AG04450 (cell line): Measurements from ENCODE around the gene WDR72. TPM values are rescaled to one million over a fixed set of nuclear protein-coding genes. Genes with fewer than 3 reads are reported as not detected.

Source experiments
- CTCF ChIA-PET: fragments of 300-600, 350-600 bp; formaldehyde crosslinking; extraction: SDS; loops from one replicate; lab custom pipeline; 2022; ENCODE audit warnings: antibody characterized with exemption, inconsistent platforms; lab: Charles Lee
- POLR2A ChIA-PET: fragments of 350-600 bp; formaldehyde crosslinking; extraction: SDS; loops from one replicate; lab custom pipeline; 2021; ENCODE audit warnings: antibody characterized with exemption, inconsistent platforms; lab: Yijun Ruan, JAX
- DNase-seq: peaks from one replicate; pipeline ENCODE4 v3.0.0-alpha.2; 2011; ENCODE audit warnings: low read depth, low spot score
- H3K27ac ChIP-seq: one replicate; pipeline ENCODE4 v1.5.1; 2012; ENCODE audit warnings: low read depth, low read length, control low read depth
- H3K27me3 ChIP-seq: one replicate; pipeline ENCODE4 v1.6.0; 2012; ENCODE audit warnings: low read length; ENCODE audit not compliant: control insufficient read depth, insufficient read depth
- H3K4me3 ChIP-seq: 2 replicates; pipeline ENCODE4 v1.5.1; 2011; ENCODE audit warnings: mild to moderate bottlenecking, low read depth, low read length, control low read depth
- H3K9me3 ChIP-seq: 2 replicates; pipeline ENCODE4 v1.5.1; 2012; ENCODE audit warnings: low read length; ENCODE audit not compliant: control insufficient read depth, insufficient read depth
- CTCF ChIP-seq: IDR thresholded peaks from 2 replicates; pipeline ENCODE4 v1.5.1; 2011; ENCODE audit warnings: low read depth, low read length, control low read depth, inconsistent platforms
- polyA plus RNA-seq: library from polyadenylated mRNA; depleted of rRNA; stranded (reverse); fragments of >200 nt; gene quantifications from 2 replicates; pipeline ENCODE4 v1.2.3, GENCODE V29; 2011

The WDR72 gene
- polyA plus RNA-seq, 1 experiment = 0.02 TPM

- Histone ChIP-seq H3K4me3 (no peak overlapping the region), H3K27ac (no peak overlapping the region), H3K27me3 (no peaks in the 10 kb centered on the region), H3K9me3 (peaks cover 6% of the 10 kb centered on the region; the same call in 1 of the 2 replicates)
- no peak for TF ChIP-seq CTCF
- ChIA-PET POLR2A (no interaction called here), CTCF (no interaction called here)
- no peak for DNase-seq
Observed at GRCh38 chr15:53757906-53758305, 1.6 kb downstream of the WDR72 start.

- CTCF ChIA-PET = no interaction called here
- TF ChIP-seq CTCF = no peak
- DNase-seq = no peak
- H3K27ac ChIP-seq = no peak overlapping the region
- peaks cover under 1% of the 10 kb centered on the region for H3K9me3 ChIP-seq
- no peaks in the 10 kb centered on the region for H3K27me3 ChIP-seq
- POLR2A ChIA-PET = no interaction called here
- H3K4me3 ChIP-seq = no peak overlapping the region
Observed at GRCh38 chr15:53753813-53754212, 5.7 kb downstream of the WDR72 start.

GRCh38 chr15:53752406-53752805 is 7.1 kb downstream of the WDR72 start:
- Histone ChIP-seq H3K27me3 (no peaks in the 10 kb centered on the region), H3K27ac (no peak overlapping the region), H3K4me3 (no peak overlapping the region), H3K9me3 (no peaks in the 10 kb centered on the region; the same call in 1 of the 2 replicates)
- ChIA-PET CTCF (no interaction called here), POLR2A (no interaction called here)
- no peak for DNase-seq
- TF ChIP-seq CTCF = no peak

- no peaks in the 10 kb centered on the region for H3K27me3 ChIP-seq
- POLR2A ChIA-PET = no interaction called here
- no peak overlapping the region for H3K27ac ChIP-seq
- no peak overlapping the region for H3K4me3 ChIP-seq
- TF ChIP-seq CTCF = no peak
- no peaks in the 10 kb centered on the region; the same call in none of the 2 replicates for H3K9me3 ChIP-seq
- CTCF ChIA-PET = no interaction called here
- no peak for DNase-seq
Observed at GRCh38 chr15:53747501-53748068, 11.9 kb downstream of the WDR72 start.

GRCh38 chr15:53746101-53746500 is 13.4 kb downstream of the WDR72 start:
- ChIA-PET POLR2A (no interaction called here), CTCF (no interaction called here)
- no peak for DNase-seq
- H3K4me3 ChIP-seq = no peak overlapping the region
- no peak overlapping the region for H3K27ac ChIP-seq
- no peaks in the 10 kb centered on the region; the same call in 1 of the 2 replicates for H3K9me3 ChIP-seq
- TF ChIP-seq CTCF = no peak
- no peaks in the 10 kb centered on the region for H3K27me3 ChIP-seq
